Measurements from ENCODE around the gene SLC4A8. TPM values are rescaled to one million over a fixed set of nuclear protein-coding genes. Genes with fewer than 3 reads are reported as not detected.

SLC4A8 gene
- total RNA-seq, 1 experiment from 2014 or later: 4.2 TPM

DNA sequence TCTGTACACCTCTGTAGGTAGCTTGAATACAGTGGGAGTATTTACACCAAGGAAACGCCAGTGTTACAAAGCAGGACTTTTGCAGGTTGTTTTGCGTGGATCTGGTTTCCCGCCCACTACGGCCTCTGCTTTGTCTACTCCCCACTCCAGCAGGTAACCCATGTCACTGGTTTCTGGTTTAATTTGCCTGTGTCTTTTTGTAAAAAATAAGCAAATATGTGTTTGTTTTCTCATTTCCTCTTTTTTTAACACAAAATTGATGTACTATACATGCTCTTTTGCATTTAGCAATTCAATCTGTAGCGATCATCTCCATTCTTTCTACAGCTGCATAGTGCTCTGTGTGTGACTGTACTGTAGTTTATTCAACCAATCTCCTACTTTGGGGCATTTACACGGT lies 123.0 kb downstream of the SLC4A8 start:
- H3K4me2 ChIP-seq (ENCODE audit: low read length): no peak overlapping the region
- no peak overlapping the region for H2AFZ ChIP-seq (ENCODE audit: low read length)
- intact Hi-C loops (cut with micrococcal nuclease): loop anchor here (2.0 kb wide), 1 partner anchor 131 kb away; no protein-coding TSS in a partner anchor
- H3K9me2 ChIP-seq (replicated peaks; ENCODE audit: low read length): no peaks in the 10 kb centered on the region
- no peaks in the 10 kb centered on the region for H3K79me2 ChIP-seq (ENCODE audit: low read length)
- ATAC-seq (no peak), DNase-seq (no peak)
- H3K9me3 ChIP-seq (ENCODE audit: low read length): no peaks in the 10 kb centered on the region
- ChIA-PET POLR2A (ENCODE audit: unreplicated experiment) (no interaction called here), CTCF (no interaction called here)
- H3K4me1 ChIP-seq (ENCODE audit: insufficient read depth, low read length): no peaks in the 10 kb centered on the region
- no peak overlapping the region for H3K4me3 ChIP-seq (ENCODE audit: low read length)
- BruUV-seq (replicated peaks): no TSS peak
- no peaks in the 10 kb centered on the region for H3K27me3 ChIP-seq (ENCODE audit: low read length)
- no peaks in the 10 kb centered on the region for H4K20me1 ChIP-seq (ENCODE audit: low read length)
- H3F3A ChIP-seq (ENCODE audit: low read length, unreplicated experiment): no peaks in the 10 kb centered on the region
- H3K27ac ChIP-seq (ENCODE audit: low read length): no peak overlapping the region
- no peak overlapping the region for H3K9ac ChIP-seq (ENCODE audit: low read length)
- TF ChIP-seq, protein P1, sequence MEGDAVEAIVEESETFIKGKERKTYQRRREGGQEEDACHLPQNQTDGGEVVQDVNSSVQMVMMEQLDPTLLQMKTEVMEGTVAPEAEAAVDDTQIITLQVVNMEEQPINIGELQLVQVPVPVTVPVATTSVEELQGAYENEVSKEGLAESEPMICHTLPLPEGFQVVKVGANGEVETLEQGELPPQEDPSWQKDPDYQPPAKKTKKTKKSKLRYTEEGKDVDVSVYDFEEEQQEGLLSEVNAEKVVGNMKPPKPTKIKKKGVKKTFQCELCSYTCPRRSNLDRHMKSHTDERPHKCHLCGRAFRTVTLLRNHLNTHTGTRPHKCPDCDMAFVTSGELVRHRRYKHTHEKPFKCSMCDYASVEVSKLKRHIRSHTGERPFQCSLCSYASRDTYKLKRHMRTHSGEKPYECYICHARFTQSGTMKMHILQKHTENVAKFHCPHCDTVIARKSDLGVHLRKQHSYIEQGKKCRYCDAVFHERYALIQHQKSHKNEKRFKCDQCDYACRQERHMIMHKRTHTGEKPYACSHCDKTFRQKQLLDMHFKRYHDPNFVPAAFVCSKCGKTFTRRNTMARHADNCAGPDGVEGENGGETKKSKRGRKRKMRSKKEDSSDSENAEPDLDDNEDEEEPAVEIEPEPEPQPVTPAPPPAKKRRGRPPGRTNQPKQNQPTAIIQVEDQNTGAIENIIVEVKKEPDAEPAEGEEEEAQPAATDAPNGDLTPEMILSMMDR (conservative IDR thresholded peaks at IDR 0.05; ENCODE audit: low read depth, low read length): no peak
- no peaks in the 10 kb centered on the region for H3K36me3 ChIP-seq (ENCODE audit: low read depth, low read length)

DNA sequence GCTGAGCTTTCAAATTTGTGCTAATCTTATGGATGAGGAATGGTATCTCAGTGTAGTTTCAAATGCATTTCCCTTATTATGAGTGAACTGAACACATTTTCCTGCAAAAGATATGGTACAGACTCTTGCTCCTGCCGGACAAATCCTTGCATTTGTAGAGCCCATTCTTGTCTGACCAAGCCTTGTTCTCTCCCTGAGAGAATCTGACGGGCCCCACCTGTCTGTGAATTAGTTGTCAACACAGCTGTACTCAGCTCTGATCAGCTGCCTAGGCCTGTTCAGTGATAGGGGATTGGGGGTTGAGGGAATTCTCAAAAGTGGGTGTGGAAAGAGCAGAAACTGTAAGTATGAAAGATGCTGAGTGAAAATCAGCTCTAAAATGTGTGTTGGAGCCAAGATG lies 123.6 kb downstream of the SLC4A8 start:
- intact Hi-C loops (cut with micrococcal nuclease): no loop called here
- H3K4me3 ChIP-seq (ENCODE audit: low read length): no peak overlapping the region
- H3K79me2 ChIP-seq (ENCODE audit: low read length): no peaks in the 10 kb centered on the region
- no peak for ATAC-seq
- no peaks in the 10 kb centered on the region for H4K20me1 ChIP-seq (ENCODE audit: low read length)
- no peaks in the 10 kb centered on the region for H3K27me3 ChIP-seq (ENCODE audit: low read length)
- TF ChIP-seq EZH2 (IDR thresholded peaks at IDR 0.05; ENCODE audit: low read length, unreplicated experiment) (no peak), EZH2phosphoT487 (IDR thresholded peaks at IDR 0.05; ENCODE audit: borderline replicate concordance, low read length) (no peak)
- TF ChIP-seq, protein P1 (conservative IDR thresholded peaks at IDR 0.05; ENCODE audit: low read depth, low read length): no peak
- POLR2A ChIA-PET (ENCODE audit: unreplicated experiment): no interaction called here
- no peak overlapping the region for H3K27ac ChIP-seq (ENCODE audit: low read length)
- DNase-seq: no peak
- CTCF ChIA-PET: no interaction called here
- no peaks in the 10 kb centered on the region for H3K36me3 ChIP-seq (ENCODE audit: low read depth, low read length)
- H2AFZ ChIP-seq (ENCODE audit: low read length): no peak overlapping the region
- H3K9ac ChIP-seq (ENCODE audit: low read length): no peak overlapping the region
- no TSS peak for BruUV-seq (replicated peaks)
- no peaks in the 10 kb centered on the region for H3F3A ChIP-seq (ENCODE audit: low read length, unreplicated experiment)
- no peak overlapping the region for H3K4me2 ChIP-seq (ENCODE audit: low read length)
- no peaks in the 10 kb centered on the region for H3K9me2 ChIP-seq (replicated peaks; ENCODE audit: low read length)
- no peaks in the 10 kb centered on the region for H3K4me1 ChIP-seq (ENCODE audit: insufficient read depth, low read length)
- no peaks in the 10 kb centered on the region for H3K9me3 ChIP-seq (ENCODE audit: low read length)

DNA sequence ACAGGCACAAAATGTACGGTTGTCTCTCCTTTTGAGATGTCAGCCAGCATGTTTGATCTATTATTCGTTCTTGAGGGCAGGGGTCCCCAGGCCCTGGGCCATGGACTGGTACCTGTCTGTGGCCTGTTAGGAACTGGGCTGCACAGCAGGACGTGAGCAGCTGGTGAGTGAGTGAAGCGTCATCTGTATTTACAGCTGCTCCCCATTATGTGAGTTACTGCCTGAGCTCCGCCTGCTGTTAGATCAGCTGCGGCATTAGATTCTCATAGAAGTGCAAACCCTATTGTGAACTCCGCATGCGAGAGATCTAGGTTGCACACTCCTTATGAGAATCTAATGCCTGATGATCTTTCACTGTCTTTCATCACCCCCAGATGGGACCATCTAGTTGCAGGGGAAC lies 125.0 kb downstream of the SLC4A8 start:
- no TSS peak for BruUV-seq (replicated peaks)
- H3K36me3 ChIP-seq (ENCODE audit: low read depth, low read length): no peaks in the 10 kb centered on the region
- H3K4me3 ChIP-seq (ENCODE audit: low read length): no peak overlapping the region
- H3K27ac ChIP-seq (ENCODE audit: low read length): no peak overlapping the region
- no peak overlapping the region for H2AFZ ChIP-seq (ENCODE audit: low read length)
- ATAC-seq: peak; percentile 42
- ChIA-PET CTCF (no interaction called here), POLR2A (ENCODE audit: unreplicated experiment) (no interaction called here)
- H3K4me2 ChIP-seq (ENCODE audit: low read length): no peak overlapping the region
- intact Hi-C loops (cut with micrococcal nuclease): no loop called here
- no peaks in the 10 kb centered on the region for H3K27me3 ChIP-seq (ENCODE audit: low read length)
- H3K9me3 ChIP-seq (ENCODE audit: low read length): no peaks in the 10 kb centered on the region
- no peak overlapping the region for H3K9ac ChIP-seq (ENCODE audit: low read length)
- H3K79me2 ChIP-seq (ENCODE audit: low read length): no peaks in the 10 kb centered on the region
- DNase-seq: no peak
- no peak for TF ChIP-seq EZH2phosphoT487 (IDR thresholded peaks at IDR 0.05; ENCODE audit: borderline replicate concordance, low read length)
- TF ChIP-seq, protein P1 (conservative IDR thresholded peaks at IDR 0.05; ENCODE audit: low read depth, low read length): no peak
- no peak for TF ChIP-seq EZH2 (IDR thresholded peaks at IDR 0.05; ENCODE audit: low read length, unreplicated experiment)
- no peaks in the 10 kb centered on the region for H3K9me2 ChIP-seq (replicated peaks; ENCODE audit: low read length)
- no peaks in the 10 kb centered on the region for H3K4me1 ChIP-seq (ENCODE audit: insufficient read depth, low read length)
- no peaks in the 10 kb centered on the region for H3F3A ChIP-seq (ENCODE audit: low read length, unreplicated experiment)
- no peaks in the 10 kb centered on the region for H4K20me1 ChIP-seq (ENCODE audit: low read length)

Other genes with a start within 250 kb of the SLC4A8 start
- gene POU6F1, start 206.8 kb upstream of the SLC4A8 start, total RNA-seq (2014; rRNA removed): 0.17 and 6.9 TPM in 2 replicates
- gene DAZAP2, start 186.0 kb upstream of the SLC4A8 start, total RNA-seq (2014; rRNA removed): 56.1 and 57.4 TPM in 2 replicates
- gene SMAGP, start 154.4 kb upstream of the SLC4A8 start, total RNA-seq (2014; rRNA removed): 55.3 and 62.5 TPM in 2 replicates
- gene BIN2, start 100.7 kb upstream of the SLC4A8 start, total RNA-seq (2014; rRNA removed): not detected in 2 replicates
- not detected in 2 replicates for gene CELA1, start 78.2 kb upstream of the SLC4A8 start, total RNA-seq (2014; rRNA removed)
- 93.4 and 101 TPM in 2 replicates for gene GALNT6, start 33.4 kb upstream of the SLC4A8 start, total RNA-seq (2014; rRNA removed)
- 10.7 and 12.7 TPM in 2 replicates for gene SCN8A, start 166.4 kb downstream of the SLC4A8 start, total RNA-seq (2014; rRNA removed)